ENCODE data around the gene STAB1.

STAB1 gene

DNA sequence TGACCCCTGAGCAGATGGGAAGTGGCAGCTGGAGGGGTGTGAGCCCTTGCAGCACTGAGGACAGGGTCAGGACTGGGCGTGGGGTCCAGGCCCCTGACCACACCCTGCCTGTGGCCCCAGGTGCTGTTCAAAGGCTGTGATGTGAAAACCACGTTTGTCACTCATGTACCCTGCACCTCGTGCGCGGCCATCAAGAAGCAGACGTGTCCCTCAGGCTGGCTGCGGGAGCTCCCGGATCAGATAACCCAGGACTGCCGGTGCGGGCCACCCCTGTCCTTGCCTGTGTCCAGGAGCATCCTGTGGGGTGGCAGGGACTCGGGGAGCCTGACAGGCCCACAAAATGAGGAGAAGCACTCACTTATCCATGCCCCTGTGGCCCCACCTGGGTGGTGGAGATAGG lies 5.9 kb downstream of the STAB1 start:
- no peak for DNase-seq (ENCODE audit: low read depth)
- H3K4me3 ChIP-seq (ENCODE audit: low read depth, low read length): no peak overlapping the region

GRCh38 chr3:52502001-52502400 lies 6.9 kb downstream of the STAB1 start:
- no peak for DNase-seq (ENCODE audit: low read depth)
- H3K4me3 ChIP-seq (ENCODE audit: low read depth, low read length): no peak overlapping the region

DNA sequence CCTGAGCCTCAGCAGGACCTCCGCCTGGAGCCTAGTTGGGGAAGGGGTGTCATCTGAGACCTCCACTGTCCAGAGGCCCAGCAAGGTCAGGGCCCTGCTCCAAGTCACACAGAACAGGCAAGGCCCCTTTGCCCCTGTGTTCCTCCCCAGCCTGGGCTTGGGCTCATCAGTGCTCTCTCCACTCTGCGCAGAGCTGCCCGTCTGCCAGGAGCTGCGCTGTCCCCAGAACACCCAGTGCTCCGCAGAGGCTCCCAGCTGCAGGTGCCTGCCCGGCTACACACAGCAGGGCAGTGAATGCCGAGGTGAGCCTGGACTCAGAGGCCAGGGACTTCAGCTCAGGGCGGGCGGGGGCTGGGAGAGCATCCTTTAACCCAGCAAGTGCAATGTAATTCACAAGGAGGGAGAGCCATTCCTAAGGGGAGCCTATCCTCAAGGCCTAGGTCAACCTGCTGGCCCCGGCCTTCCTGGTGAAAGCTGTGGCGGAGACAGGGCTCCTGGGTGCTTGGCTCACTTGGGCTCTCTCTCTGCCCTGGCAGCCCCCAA lies 7.7 kb downstream of the STAB1 start:
- H3K4me3 ChIP-seq (ENCODE audit: low read depth, low read length): no peak overlapping the region
- no peak for DNase-seq (ENCODE audit: low read depth)

- no peak for DNase-seq (ENCODE audit: low read depth)
- no peak overlapping the region for H3K4me3 ChIP-seq (ENCODE audit: low read depth, low read length)
Observed at GRCh38 chr3:52503788-52504424, 8.8 kb downstream of the STAB1 start.

DNA sequence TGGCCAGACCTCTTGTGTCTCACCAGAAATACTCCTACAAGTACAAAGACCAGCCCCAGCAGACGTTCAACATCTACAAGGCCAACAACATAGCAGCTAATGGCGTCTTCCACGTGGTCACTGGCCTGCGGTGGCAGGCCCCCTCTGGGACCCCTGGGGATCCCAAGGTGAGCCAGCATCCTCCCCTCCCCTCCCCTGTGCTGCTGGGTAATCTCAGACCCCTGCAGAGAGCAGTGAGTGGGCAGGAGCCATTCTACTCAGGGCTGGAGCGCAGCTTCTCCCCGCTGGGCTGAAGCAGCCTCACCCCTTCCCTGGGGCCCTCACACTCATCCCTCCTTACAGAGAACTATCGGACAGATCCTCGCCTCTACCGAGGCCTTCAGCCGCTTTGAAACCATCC lies 9.8 kb downstream of the STAB1 start:
- DNase-seq (ENCODE audit: low read depth): no peak

GRCh38 chr3:52506266-52506966 lies 11.3 kb downstream of the STAB1 start:
- DNase-seq (ENCODE audit: low read depth): no peak
- H3K4me3 ChIP-seq (ENCODE audit: low read depth, low read length): no peak overlapping the region

More for the DNA sequence above, 9.8 kb downstream of the STAB1 start:
- no peak overlapping the region for H3K4me3 ChIP-seq (ENCODE audit: low read depth, low read length)

- H3K4me3 ChIP-seq (ENCODE audit: low read depth, low read length): no peak overlapping the region
- DNase-seq (ENCODE audit: low read depth): peak; percentile 35
Observed at GRCh38 chr3:52507359-52507758, 12.2 kb downstream of the STAB1 start.

DNA sequence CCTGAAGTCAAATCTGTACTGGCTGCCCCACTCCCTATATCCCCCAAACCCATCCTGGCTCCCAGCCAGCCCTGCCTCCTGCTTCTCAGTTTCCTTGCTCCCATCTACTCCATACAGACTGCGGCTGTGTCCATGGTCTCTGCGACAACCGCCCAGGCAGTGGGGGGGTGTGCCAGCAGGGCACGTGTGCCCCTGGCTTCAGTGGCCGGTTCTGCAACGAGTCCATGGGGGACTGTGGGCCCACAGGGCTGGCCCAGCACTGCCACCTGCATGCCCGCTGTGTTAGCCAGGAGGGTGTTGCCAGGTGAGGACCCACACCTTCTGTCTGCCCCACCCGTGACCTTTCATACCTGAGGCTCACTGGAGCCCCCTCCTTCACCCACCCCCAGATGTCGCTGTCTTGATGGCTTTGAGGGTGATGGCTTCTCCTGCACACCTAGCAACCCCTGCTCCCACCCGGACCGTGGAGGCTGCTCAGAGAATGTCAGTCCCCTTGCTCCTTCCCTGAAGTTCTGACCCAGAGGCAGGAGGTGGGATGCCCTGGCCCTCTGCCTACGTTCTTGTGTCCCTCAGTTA lies 14.7 kb downstream of the STAB1 start:
- DNase-seq (ENCODE audit: low read depth): no peak
- H3K4me3 ChIP-seq (ENCODE audit: low read depth, low read length): no peak overlapping the region

DNA sequence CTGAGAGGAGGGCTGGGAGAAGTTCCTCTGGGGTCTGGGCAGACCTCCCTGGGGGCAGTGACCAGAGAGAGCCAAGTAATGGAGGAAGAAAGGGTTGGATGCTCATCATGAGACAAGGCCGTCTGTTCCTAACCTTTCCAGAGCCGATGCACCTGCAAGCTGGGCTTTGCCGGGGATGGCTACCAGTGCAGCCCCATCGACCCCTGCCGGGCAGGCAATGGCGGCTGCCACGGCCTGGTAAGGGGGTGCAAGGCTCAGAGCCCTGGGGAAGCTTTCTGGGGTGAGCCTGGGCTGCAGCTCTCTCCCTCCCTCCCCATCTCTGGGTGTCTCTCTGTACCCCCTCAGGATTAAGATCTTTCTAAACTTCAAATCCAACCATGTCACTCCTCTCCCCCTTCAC lies 16.4 kb downstream of the STAB1 start:
- no peak overlapping the region for H3K4me3 ChIP-seq (ENCODE audit: low read depth, low read length)
- no peak for DNase-seq (ENCODE audit: low read depth)

DNA sequence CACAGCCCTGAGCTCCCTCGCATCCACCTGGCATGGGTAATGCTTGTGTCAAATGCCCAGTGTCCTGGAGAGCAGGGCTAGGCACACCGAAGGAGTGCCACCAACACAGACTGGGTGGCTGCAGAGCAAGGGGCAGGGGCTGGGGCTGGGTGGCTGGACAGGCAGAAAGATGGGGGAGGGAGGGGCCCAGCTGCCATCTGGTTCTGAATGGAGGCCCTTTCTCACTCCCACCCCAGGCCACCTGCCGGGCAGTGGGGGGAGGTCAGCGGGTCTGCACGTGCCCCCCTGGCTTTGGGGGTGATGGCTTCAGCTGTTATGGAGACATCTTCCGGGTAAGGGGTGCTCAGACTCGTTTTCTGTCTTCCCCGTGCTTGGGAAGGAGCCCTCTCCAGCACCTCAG lies 17.0 kb downstream of the STAB1 start:
- no peak for DNase-seq (ENCODE audit: low read depth)
- no peak overlapping the region for H3K4me3 ChIP-seq (ENCODE audit: low read depth, low read length)

DNA sequence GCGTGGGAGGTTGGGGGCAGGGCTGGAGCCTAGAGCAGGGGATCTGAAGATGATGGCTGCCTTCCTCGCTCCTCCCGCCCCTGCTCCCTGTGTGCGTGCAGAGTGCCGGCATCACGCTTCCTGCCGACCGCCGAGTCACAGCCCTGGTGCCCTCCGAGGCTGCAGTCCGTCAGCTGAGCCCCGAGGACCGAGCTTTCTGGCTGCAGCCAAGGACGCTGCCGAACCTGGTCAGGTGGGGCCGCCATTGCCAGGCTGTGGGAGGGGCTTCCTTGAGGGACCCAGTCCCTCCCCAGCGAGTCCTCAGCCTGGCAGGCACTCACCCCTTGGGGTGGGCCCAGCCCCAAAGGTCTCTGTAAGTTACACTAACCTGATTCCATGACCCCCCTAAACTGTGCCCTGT lies 17.6 kb downstream of the STAB1 start:
- H3K4me3 ChIP-seq (ENCODE audit: low read depth, low read length): no peak overlapping the region
- DNase-seq (ENCODE audit: low read depth): no peak

- no peak overlapping the region for H3K4me3 ChIP-seq (ENCODE audit: low read depth, low read length)
- no peak for DNase-seq (ENCODE audit: low read depth)
Observed at GRCh38 chr3:52513281-52513680, 18.1 kb downstream of the STAB1 start.

GRCh38 chr3:52514576-52514975 lies 19.4 kb downstream of the STAB1 start:
- no peak overlapping the region for H3K4me3 ChIP-seq (ENCODE audit: low read depth, low read length)
- DNase-seq (ENCODE audit: low read depth): no peak

GRCh38 chr3:52515192-52515591 lies 20.1 kb downstream of the STAB1 start:
- no peak overlapping the region for H3K4me3 ChIP-seq (ENCODE audit: low read depth, low read length)

DNA sequence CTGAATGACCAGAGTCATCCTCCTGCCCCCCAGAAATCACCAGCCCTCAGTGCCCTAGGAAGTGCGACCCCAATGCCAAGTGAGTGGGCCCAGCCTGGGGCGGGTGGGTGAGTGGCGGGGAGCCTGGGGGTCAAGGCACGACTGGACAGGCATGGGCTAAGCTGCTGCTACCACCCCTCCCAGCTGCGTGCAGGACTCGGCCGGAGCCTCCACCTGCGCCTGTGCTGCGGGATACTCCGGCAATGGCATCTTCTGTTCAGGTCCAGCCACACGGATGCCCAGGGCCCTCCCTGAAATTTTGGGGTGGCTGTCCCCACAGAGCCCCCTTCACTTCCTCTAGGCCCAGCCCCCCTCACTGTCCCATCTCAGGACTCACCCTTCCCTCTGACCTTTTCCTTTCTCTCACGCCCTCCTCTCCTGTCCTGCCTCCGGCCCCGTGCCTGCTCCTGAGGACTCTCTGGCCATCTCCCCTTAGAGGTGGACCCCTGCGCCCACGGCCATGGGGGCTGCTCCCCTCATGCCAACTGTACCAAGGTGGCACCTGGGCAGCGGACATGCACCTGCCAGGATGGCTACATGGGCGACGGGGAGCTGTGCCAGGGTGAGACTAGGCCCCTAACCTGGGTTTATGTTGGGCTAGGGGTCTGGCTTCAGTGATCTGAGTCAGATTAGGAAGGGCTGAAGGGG lies 21.5 kb downstream of the STAB1 start:
- no peak for DNase-seq (ENCODE audit: low read depth)
- H3K4me3 ChIP-seq (ENCODE audit: low read depth, low read length): no peak overlapping the region

More at GRCh38 chr3:52515192-52515591, 20.1 kb downstream of the STAB1 start:
- DNase-seq (ENCODE audit: low read depth): no peak

GRCh38 chr3:52517796-52518722 lies 22.9 kb downstream of the STAB1 start:
- DNase-seq (ENCODE audit: low read depth): no peak
- H3K4me3 ChIP-seq (ENCODE audit: low read depth, low read length): peak overlapping the region; percentile 31

- peak overlapping the region; percentile 31 for H3K4me3 ChIP-seq (ENCODE audit: low read depth, low read length)
- no peak for DNase-seq (ENCODE audit: low read depth)
Observed at GRCh38 chr3:52518723-52519444, 23.7 kb downstream of the STAB1 start.

DNA sequence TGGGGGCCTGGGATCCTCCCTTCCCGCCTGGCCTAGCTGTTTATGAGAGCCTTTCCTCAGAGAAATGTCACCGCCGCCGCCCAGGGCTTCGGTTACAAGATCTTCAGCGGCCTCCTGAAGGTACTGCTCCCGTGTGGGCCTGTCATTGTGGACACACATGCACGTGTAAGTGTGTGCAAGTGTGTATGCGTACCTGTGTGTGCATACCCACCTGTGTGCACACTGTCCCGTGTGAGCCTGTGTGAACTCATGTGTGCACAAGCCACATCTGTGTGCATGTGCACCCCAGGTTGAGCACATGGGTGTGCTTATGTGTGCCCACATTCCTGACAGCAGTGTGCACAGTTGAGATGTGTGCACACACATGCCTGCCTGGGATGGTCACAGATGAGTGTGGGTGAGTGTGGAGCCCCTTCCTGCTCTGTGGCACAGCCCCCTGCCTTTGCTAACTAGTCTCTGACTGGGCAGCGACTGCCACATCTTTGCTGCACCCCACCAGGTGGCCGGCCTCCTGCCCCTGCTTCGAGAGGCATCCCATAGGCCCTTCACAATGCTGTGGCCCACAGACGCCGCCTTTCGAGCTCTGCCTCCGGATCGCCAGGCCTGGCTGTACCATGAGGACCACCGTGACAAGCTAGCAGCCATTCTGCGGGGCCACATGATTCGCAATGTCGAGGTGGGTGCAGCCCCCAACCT lies 24.5 kb downstream of the STAB1 start:
- DNase-seq (ENCODE audit: low read depth): no peak
- no peak overlapping the region for H3K4me3 ChIP-seq (ENCODE audit: low read depth, low read length)

All from skeletal muscle cell (primary cell).